RKO (cell line): ENCODE measurements around the gene OR5T1.

Experiments
- DNase-seq: peaks from one replicate; pipeline ENCODE4 v3.0.0-alpha.2; 2016; ENCODE audit warnings: low spot score

OR5T1 gene

GRCh38 chr11:56273854-56274253, at the start of gene OR5T1:
OR5T1 (plus strand) TSS chr11:56274154; CDS start chr11:56275639, 1,485 bp downstream.
- DNase-seq, result no peak

GRCh38 chr11:56234155-56234554, 39.8 kb upstream of the OR5T1 start, which contains the start of gene OR5T2:
OR5T2 (minus strand) TSS chr11:56234255; CDS start chr11:56233062, 1,193 bp downstream.
- DNase-seq, result no peak

GRCh38 chr11:56251954-56252353, 22.0 kb upstream of the OR5T1 start, which contains the start of gene OR5T3:
OR5T3 (plus strand) TSS chr11:56252254; CDS start chr11:56252254, 0 bp downstream.
- no peak for DNase-seq

GRCh38 chr11:56271092-56271491, 2.9 kb upstream of the OR5T1 start:
- DNase-seq, result no peak

GRCh38 chr11:56292154-56292553, 18.2 kb downstream of the OR5T1 start, which contains the start of gene OR8H1:
OR8H1 (minus strand) TSS chr11:56292254; CDS start chr11:56291062, 1,192 bp downstream.
- DNase-seq, result no peak

- no peak for DNase-seq
Observed at GRCh38 chr11:56296898-56297297, 22.9 kb downstream of the OR5T1 start.

- DNase-seq, result no peak
Observed at GRCh38 chr11:56307836-56308235, 33.9 kb downstream of the OR5T1 start.

- no peak for DNase-seq
Observed at GRCh38 chr11:56314844-56315243, 40.9 kb downstream of the OR5T1 start, which contains the start of gene OR8K3. OR8K3 (plus strand) TSS chr11:56315144; CDS start chr11:56318307, 3,163 bp downstream.
